ENCODE results near the gene GCAT.

Gene GCAT

GRCh38 chr22:37844904-37845329 is 37.2 kb downstream of the GCAT start:
- DNase-seq, result no peak

DNA sequence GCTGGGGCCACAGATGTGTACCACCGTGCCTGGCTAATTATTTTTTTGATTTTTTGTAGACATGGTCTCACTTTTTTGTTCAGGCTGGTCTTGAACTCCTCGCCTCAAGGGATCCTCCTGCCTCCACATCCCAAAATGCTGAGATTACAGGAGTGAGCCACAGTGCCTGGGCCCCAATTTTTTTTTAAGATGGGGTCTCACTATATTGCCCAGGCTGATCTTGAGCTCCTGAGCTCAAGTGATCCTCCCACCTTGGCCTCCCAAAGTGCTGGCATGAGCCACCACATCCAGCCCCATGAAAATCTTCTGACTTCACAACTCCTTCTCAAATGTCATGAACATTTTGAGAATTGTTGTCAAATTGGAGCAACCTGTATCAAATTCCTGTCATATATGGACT is 38.7 kb downstream of the GCAT start:
- DNase-seq, result no peak

- DNase-seq, result peak; percentile 31
These were observed 40.9 kb downstream of the GCAT start for GRCh38 chr22:37848587-37849088.

DNA sequence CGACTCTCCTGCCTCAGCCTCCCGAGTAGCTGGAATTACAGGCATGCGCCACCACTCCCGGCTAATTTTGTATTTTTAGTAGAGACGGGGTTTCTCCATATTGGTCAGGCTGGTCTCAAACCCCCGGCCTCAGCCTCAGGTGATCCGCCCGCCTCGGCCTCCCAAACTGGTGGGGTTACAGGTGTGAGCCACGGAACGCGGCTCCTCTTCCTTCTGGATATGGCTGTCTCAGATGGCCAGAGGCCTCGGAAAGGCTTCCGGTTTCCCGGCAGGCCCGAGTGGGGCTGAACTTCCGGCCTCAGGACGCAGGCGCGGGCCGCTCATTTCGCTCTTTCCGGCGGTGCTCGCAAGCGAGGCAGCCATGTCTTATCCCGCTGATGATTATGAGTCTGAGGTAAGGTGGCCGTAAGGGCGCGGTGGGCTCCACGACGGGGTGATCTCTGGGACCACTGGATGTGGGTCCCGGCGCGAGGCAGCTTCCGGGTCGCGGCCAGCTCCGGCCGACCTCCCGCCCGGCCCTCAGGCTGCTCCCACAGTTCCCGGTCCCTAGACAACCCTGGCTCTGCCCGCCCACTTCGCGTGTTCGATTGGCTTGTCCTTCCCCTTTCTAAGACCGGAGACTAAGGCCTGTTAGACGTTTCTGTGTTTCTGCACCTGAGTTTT is 41.5 kb downstream of the GCAT start, which contains the start of gene EIF3L:
Gene EIF3L (plus strand): TSS at position 331 of the 663 bp plus-strand sequence. CDS start 31 bp downstream, at position 362.
- DNase-seq, result peak; percentile 83

DNA sequence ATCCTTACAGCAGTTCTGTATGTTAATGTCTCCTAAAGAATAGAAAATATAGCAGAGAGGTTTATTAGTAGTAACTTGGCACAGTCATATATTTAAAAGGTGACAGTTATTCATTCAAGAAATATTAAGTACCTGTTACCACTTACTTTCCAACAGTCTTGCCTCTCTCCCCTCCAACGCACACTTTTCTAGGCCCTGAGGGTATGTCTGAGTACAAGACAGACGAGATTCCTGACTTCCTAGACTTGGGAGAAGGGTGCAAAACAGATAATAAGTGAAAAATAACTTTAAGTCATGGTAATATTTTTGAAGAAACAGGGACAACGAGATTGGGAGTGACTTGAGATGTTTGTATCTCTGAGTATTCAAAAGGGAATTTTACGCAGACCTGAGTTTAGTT is 43.1 kb downstream of the GCAT start:
- no peak for DNase-seq

- DNase-seq, result no peak
These were observed 44.7 kb downstream of the GCAT start for GRCh38 chr22:37852418-37852817.

GRCh38 chr22:37854946-37855345 is 47.2 kb downstream of the GCAT start:
- DNase-seq, result no peak

DNA sequence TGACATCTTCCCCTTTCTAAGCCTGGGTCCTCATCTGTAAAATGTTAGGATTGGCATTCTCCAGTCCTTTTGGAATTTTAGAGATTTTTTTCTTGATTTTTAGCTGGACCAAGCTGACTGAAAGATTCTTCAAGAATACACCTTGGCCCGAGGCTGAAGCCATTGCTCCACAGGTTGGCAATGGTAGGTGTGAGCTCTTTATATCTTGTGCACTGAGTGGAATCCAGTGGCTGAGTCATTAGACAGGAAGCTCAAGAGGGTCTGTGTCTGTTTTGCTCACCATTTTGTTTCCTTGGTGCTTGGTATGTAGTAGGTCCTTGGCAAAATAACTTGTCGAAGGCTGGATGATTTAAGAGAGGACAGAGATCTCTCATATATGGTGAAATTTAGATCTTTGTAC is 47.7 kb downstream of the GCAT start:
- DNase-seq, result no peak

DNA sequence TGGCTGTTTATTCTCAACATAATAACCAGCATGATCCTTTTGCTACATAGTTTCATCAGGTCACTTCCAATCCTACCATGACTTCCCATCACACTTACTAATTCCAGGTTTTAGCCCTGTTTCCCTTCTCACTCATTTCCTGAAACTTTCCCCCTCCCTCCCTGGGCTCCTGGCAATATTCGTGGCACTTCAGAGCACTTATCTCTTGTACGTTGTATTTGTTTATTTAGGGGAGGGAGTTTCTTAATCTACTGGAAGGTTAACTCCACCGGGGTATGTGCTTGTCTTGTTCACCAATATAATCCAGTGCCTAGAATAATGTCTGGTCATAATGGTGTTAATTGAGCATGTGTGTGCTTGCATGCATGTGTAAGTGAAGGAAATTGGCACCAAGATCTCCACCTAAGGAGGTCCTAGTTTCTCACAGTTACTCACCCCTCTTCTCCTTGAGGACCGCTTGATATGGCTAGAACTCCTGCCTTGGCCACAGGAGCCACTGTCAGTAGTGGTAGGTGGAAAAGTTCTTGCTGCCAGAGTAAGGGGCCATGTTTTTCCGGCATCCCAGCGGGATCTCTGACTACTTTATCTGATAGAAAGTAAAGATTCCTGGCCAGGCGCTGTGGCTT is 53.2 kb downstream of the GCAT start:
- no peak for DNase-seq

DNA sequence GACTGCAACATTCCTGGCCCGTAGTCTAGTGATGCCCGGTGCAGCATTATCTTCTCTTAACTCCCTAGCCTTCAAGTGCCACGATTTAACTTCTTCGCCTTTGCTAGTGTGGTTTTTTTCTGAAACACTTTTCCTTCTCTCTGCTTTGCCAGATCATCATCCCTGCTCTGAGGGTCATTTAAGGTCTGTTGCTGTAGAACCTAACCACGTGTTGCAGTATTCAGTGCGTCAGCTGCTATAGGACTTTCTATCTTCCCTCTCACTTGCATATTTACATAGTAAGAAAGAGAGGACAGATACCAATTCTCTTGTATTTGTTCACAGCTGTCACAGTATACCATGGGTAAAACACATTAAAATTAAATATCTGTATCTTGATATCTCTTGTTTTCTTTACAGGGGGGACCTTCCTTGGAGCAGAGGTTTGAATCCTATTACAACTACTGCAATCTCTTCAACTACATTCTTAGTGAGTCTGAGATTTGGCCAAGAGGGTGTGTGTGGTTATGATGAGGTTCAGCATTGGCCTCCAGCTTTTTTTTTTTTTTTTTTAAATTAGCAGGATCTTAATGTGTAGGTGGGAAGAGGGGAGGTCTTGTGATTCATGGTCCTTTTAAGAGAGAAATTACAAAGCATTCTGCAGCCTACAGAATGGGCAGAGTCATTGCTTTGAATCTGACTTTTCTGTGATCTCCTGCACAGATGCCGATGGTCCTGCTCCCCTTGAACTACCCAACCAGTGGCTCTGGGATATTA is 55.0 kb downstream of the GCAT start:
- DNase-seq, result no peak

- DNase-seq, result no peak
These were observed 57.8 kb downstream of the GCAT start for GRCh38 chr22:37865510-37865909.
